IPS DF 6.9 (cell line): ENCODE measurements around the gene KLHL15.

ENCODE experiments used
- DNase-seq: peaks from one replicate; pipeline ENCODE4 v3.0.0-alpha.2; 2013; ENCODE audit warnings: low read depth, low spot score
- H3K27ac ChIP-seq: one replicate; pipeline ENCODE4 v1.5.1; 2013; ENCODE audit warnings: low read length, control low read depth
- H3K27me3 ChIP-seq: 2 replicates; pipeline ENCODE4 v1.6.1; 2013; ENCODE audit warnings: mild to moderate bottlenecking, low read length; ENCODE audit not compliant: control insufficient read depth, insufficient read depth
- H3K36me3 ChIP-seq: 2 replicates; pipeline ENCODE4 v1.6.1; 2013; ENCODE audit warnings: low read length; ENCODE audit not compliant: control insufficient read depth, insufficient read depth
- H3K4me1 ChIP-seq: 2 replicates; pipeline ENCODE4 v1.6.1; 2013; ENCODE audit warnings: low read length; ENCODE audit not compliant: control insufficient read depth, insufficient read depth
- H3K4me3 ChIP-seq: 2 replicates; pipeline ENCODE4 v1.5.1; 2013; ENCODE audit warnings: mild to moderate bottlenecking, low read length
- H3K9me3 ChIP-seq: 2 replicates; pipeline ENCODE4 v1.6.1; 2013; ENCODE audit warnings: low read length, inconsistent platforms; ENCODE audit not compliant: control insufficient read depth, insufficient read depth
- WGBS: extraction: QIAGEN DNeasy Blood & Tissue Kit; methylation state at CpG from one replicate; pipeline ENCODE4 v1.1.7; 2013; ENCODE audit warnings: mixed read lengths, missing lambda C conversion rate; ENCODE audit not compliant: insufficient read length, insufficient coverage; 5-methylcytosine and 5-hydroxymethylcytosine counted together

Gene KLHL15

DNA sequence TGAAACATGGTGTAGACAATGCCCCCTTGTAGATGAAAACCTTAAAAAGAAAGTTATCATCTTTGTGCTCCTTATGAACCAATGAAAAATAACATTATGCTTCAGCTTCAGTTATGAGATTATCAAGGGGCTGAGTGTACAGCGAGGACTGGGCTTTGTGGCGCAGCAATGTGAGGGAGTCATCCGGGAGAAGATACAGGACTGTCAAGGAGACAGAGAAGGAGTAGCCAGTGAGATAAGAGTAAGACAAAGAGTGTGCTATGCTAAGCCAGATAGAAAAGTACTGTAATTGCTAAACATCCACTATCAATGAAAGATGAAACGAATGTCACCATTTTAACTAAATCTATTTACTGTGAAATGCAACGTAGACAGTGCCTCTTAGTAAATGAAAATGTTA is 3.6 kb upstream of the KLHL15 start:
- Histone ChIP-seq H3K27me3 (peaks cover 4% of the 10 kb centered on the region; the same call in 1 of the 2 replicates), H3K9me3 (no peaks in the 10 kb centered on the region), H3K27ac (no peak overlapping the region), H3K4me1 (no peaks in the 10 kb centered on the region), H3K4me3 (no peak overlapping the region), H3K36me3 (no peaks in the 10 kb centered on the region)
- WGBS: no CpG with 5 or more reads among the region's 5 CpGs
- DNase-seq: no peak

DNA sequence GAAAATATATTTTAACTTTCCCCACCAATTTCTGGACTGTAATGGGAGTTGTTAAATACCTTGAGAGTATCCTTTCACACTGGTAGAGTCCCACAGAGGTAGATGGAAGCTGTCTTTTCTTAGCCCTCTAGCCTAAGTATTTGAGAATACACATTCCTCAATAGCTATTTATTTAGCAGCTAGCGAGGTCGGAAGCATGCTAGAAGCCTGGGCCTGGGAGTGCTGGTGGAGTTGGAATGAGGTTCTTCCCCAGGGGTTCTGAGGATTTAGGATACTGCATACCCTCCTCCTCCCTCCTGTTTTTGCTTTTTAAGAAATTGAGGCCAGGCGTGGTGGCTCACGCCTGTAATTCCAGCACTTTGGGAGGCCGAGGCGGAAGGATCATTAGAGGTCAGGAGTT is 999 bp upstream of the KLHL15 start:
- no peak for DNase-seq
- Histone ChIP-seq H3K27ac (no peak overlapping the region), H3K4me3 (no peak overlapping the region), H3K9me3 (no peaks in the 10 kb centered on the region), H3K36me3 (no peaks in the 10 kb centered on the region), H3K27me3 (peaks cover 4% of the 10 kb centered on the region; the same call in 1 of the 2 replicates), H3K4me1 (no peaks in the 10 kb centered on the region)
- no CpG with 5 or more reads among the region's 6 CpGs for WGBS

GRCh38 chrX:24026432-24026831 is 554 bp downstream of the KLHL15 start:
- no peak overlapping the region for H3K27ac ChIP-seq
- no peak overlapping the region; the same call in 1 of the 2 replicates for H3K4me3 ChIP-seq
- no peak for DNase-seq
- no CpG with 5 or more reads among the region's 13 CpGs for WGBS
- H3K9me3 ChIP-seq: no peaks in the 10 kb centered on the region
- H3K27me3 ChIP-seq: peaks cover 4% of the 10 kb centered on the region; the same call in 1 of the 2 replicates
- H3K4me1 ChIP-seq: no peaks in the 10 kb centered on the region
- no peaks in the 10 kb centered on the region for H3K36me3 ChIP-seq

- H3K9me3 ChIP-seq: no peaks in the 10 kb centered on the region
- no peaks in the 10 kb centered on the region for H3K36me3 ChIP-seq
- H3K27me3 ChIP-seq: peaks cover 4% of the 10 kb centered on the region; the same call in 1 of the 2 replicates
- H3K4me1 ChIP-seq: no peaks in the 10 kb centered on the region
- peak overlapping the region; percentile 58; the same call in 1 of the 2 replicates for H3K4me3 ChIP-seq
- no peak for DNase-seq
- H3K27ac ChIP-seq: no peak overlapping the region
- no CpG with 5 or more reads among the region's 46 CpGs for WGBS
Observed at GRCh38 chrX:24025741-24026403, 1.1 kb downstream of the KLHL15 start.

- no CpG with 5 or more reads among the region's 111 CpGs for WGBS
- no peak overlapping the region for H3K27ac ChIP-seq
- DNase-seq: no peak
Observed at GRCh38 chrX:24024819-24025740, 1.9 kb downstream of the KLHL15 start.

GRCh38 chrX:24023972-24024669 is 2.9 kb downstream of the KLHL15 start:
- Histone ChIP-seq H3K4me3 (peak overlapping the region; percentile 58; the same call in 1 of the 2 replicates), H3K27me3 (no peaks in the 10 kb centered on the region; the same call in 1 of the 2 replicates), H3K4me1 (no peaks in the 10 kb centered on the region), H3K9me3 (no peaks in the 10 kb centered on the region), H3K36me3 (no peaks in the 10 kb centered on the region), H3K27ac (no peak overlapping the region)
- no CpG with 5 or more reads among the region's 19 CpGs for WGBS
- no peak for DNase-seq

More at GRCh38 chrX:24024819-24025740, 1.9 kb downstream of the KLHL15 start:
- Histone ChIP-seq H3K36me3 (no peaks in the 10 kb centered on the region), H3K4me1 (no peaks in the 10 kb centered on the region), H3K9me3 (no peaks in the 10 kb centered on the region), H3K4me3 (peak overlapping the region; percentile 58), H3K27me3 (peaks cover 2% of the 10 kb centered on the region; the same call in 1 of the 2 replicates)

DNA sequence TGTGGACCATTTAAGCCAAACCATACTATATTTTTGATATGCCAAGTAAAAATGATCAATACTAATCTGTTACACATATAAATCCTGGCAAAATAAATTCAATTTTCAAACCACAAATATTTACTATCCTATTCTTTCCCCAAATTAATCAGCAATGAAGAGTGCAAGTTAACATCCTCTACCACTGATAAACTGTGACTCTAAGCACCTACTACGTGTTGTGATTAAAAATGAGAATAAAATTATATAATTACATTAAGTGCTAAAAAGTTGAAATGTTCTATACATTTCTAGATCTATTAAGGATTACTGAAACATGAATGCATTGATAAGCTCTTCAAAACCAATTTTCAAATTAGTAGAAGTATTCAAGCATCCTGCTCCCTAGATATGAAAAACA is 3.4 kb downstream of the KLHL15 start:
- Histone ChIP-seq H3K4me1 (no peaks in the 10 kb centered on the region), H3K27me3 (no peaks in the 10 kb centered on the region; the same call in 1 of the 2 replicates), H3K4me3 (no peak overlapping the region), H3K27ac (no peak overlapping the region), H3K36me3 (no peaks in the 10 kb centered on the region), H3K9me3 (no peaks in the 10 kb centered on the region)
- WGBS: no CpG with 5 or more reads among the region's 1 CpG
- no peak for DNase-seq

DNA sequence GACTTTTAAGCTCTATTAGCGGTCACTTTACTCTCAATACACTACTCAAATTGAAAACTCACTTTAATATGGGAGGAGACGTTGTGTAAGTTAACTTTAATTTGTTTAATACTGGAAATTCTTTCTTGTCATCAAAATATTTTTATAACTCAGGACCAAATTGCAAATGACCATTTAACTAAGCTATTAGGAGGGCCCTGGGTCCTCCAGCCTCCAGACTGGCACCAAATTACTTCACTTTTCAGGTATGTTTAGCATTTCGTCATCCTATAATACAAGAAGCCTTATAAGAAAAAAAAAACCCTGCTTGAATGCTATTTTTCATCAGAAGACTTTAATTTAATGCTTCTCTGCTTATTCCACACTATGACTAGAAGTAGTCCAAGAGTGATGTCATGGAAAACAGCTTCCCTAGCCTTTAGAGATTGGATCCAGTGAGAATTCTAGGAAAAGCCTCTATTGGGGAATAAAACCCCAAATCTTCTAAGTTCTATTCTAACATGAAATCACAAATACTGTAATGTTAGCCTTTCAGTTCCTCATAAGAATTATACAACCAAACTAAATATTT is 6.6 kb downstream of the KLHL15 start:
- H3K4me1 ChIP-seq: no peaks in the 10 kb centered on the region
- no peaks in the 10 kb centered on the region for H3K9me3 ChIP-seq
- H3K4me3 ChIP-seq: no peak overlapping the region
- no CpG with 5 or more reads among the region's 3 CpGs for WGBS
- no peaks in the 10 kb centered on the region for H3K36me3 ChIP-seq
- H3K27ac ChIP-seq: no peak overlapping the region
- H3K27me3 ChIP-seq: no peaks in the 10 kb centered on the region
- DNase-seq: no peak

DNA sequence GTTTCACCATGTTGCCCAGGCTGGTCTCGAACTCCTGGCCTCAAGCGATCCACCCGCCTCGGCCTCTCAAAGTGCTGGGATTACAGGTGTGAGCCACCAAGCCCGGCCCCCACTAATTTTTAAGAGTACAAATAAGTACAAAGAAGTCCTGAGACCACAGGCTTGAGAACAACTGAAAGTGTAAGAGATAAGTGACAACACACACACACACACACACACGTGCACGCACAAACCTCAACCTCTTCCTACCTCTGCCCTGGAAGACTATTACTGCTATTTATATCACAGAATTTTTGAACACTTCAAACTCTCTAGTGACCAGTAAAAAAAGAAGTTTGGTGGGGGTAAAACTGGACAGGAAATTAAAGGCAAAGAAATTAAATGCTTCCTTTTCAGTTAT is 7.5 kb downstream of the KLHL15 start:
- Histone ChIP-seq H3K36me3 (no peaks in the 10 kb centered on the region), H3K9me3 (no peaks in the 10 kb centered on the region), H3K4me1 (no peaks in the 10 kb centered on the region), H3K4me3 (no peak overlapping the region), H3K27ac (no peak overlapping the region), H3K27me3 (no peaks in the 10 kb centered on the region)
- WGBS: no CpG with 5 or more reads among the region's 7 CpGs
- DNase-seq: no peak

- Histone ChIP-seq H3K4me3 (no peak overlapping the region), H3K4me1 (no peaks in the 10 kb centered on the region), H3K27ac (no peak overlapping the region), H3K9me3 (no peaks in the 10 kb centered on the region), H3K36me3 (no peaks in the 10 kb centered on the region), H3K27me3 (no peaks in the 10 kb centered on the region)
- no CpG with 5 or more reads among the region's 4 CpGs for WGBS
- no peak for DNase-seq
Observed at GRCh38 chrX:24018809-24019208, 8.2 kb downstream of the KLHL15 start.
